ENCODE measurements around the gene GPR162. TPM values are rescaled to one million over a fixed set of nuclear protein-coding genes. Genes with fewer than 3 reads are reported as not detected.

GPR162 gene
- total RNA-seq, 1 experiment from 2014 or later: 18.3 TPM

DNA sequence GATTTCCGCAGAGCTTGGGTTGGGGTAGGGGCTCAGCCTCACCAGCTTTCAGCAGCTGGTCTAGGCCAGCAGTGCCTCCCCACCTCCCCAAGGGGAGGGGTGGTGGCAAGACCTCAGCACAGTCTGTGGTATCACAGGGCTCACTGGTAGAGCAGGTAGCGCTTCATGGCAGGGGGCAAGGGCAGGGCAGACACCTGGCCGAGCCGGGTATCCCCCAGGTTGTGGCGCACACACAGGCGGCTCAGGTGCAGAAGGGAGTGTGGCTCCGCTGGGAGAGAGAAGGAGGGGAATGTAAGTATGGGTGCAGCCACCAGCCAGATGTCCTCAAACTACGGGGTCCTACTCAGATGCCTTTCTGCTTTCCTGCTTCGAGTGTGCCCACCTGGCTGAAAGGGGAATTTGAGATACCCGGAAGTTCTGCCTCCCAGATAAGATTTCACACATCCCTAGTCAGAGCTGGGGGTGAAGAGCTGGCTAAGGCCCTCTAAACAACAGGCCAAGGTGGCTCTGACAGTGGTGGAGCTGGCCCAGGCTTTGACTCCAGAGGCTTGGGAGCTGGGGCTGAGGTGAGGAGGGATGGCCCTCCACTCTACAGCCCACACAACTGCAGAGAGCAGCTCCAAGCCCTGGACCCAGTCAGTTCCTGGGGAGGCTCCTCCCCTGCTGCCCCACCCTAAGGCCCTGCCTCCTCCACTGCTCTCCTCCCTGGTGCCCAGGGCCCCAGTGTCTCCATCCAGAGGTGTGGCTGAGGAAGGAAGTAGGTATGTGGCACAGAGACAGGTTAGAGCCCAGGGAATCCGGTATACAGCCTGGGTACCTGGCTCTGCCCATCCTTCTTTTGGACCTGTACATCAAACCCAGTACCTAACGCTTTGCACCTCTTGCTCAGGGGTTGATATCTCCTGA is 49.7 kb downstream of the GPR162 start:
- H3K4me3 ChIP-seq (ENCODE audit: low read depth, low read length, poor library complexity, severe bottlenecking): peak overlapping the region; percentile 75
- intact Hi-C loops (cut with micrococcal nuclease; ENCODE audit: unreplicated experiment): loop anchor here (5.0 kb wide), 2 partner anchors 66 to 241 kb away; no protein-coding TSS in a partner anchor
- peak; percentile 38 for DNase-seq (ENCODE audit: low spot score)
- peak overlapping the region; percentile 74 for H3K27ac ChIP-seq (ENCODE audit: low read depth, low read length, poor library complexity, severe bottlenecking)
- ChIA-PET POLR2A (ENCODE audit: low non-redundant PET) (interaction anchor here (0.6 to 0.7 kb wide), 3 partner anchors 65 to 72 kb away, joined by 3 to 4 read pairs (median 4); partner anchors contain the start of genes C12orf57 and RNU7-1), CTCF (interaction anchor here (1.1 to 2.3 kb wide), 3 partner anchors 11 to 20 kb away, joined by 4 to 13 read pairs (median 10); partner anchors contain the start of genes CDCA3 and USP5)
- no peaks in the 10 kb centered on the region for H3K27me3 ChIP-seq (replicated peaks; ENCODE audit: insufficient read depth, low read depth, low read length, poor library complexity)
- peaks cover 34% of the 10 kb centered on the region for H3K36me3 ChIP-seq (ENCODE audit: insufficient read depth, low read length, poor library complexity, severe bottlenecking)
- H3K4me1 ChIP-seq (ENCODE audit: insufficient read depth, low read length, poor library complexity, severe bottlenecking): peaks cover 31% of the 10 kb centered on the region
- BruUV-seq (replicated peaks): no TSS peak
- H3K9me3 ChIP-seq (ENCODE audit: low read depth, low read length, poor library complexity, severe bottlenecking): no peaks in the 10 kb centered on the region
- TF ChIP-seq EZH2 (IDR thresholded peaks at IDR 0.05; ENCODE audit: borderline replicate concordance, low read depth, low read length, poor library complexity, severe bottlenecking): no peak
- TF ChIP-seq, protein P1, sequence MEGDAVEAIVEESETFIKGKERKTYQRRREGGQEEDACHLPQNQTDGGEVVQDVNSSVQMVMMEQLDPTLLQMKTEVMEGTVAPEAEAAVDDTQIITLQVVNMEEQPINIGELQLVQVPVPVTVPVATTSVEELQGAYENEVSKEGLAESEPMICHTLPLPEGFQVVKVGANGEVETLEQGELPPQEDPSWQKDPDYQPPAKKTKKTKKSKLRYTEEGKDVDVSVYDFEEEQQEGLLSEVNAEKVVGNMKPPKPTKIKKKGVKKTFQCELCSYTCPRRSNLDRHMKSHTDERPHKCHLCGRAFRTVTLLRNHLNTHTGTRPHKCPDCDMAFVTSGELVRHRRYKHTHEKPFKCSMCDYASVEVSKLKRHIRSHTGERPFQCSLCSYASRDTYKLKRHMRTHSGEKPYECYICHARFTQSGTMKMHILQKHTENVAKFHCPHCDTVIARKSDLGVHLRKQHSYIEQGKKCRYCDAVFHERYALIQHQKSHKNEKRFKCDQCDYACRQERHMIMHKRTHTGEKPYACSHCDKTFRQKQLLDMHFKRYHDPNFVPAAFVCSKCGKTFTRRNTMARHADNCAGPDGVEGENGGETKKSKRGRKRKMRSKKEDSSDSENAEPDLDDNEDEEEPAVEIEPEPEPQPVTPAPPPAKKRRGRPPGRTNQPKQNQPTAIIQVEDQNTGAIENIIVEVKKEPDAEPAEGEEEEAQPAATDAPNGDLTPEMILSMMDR (conservative IDR thresholded peaks at IDR 0.05; ENCODE audit: low read depth, low read length): no peak

DNA sequence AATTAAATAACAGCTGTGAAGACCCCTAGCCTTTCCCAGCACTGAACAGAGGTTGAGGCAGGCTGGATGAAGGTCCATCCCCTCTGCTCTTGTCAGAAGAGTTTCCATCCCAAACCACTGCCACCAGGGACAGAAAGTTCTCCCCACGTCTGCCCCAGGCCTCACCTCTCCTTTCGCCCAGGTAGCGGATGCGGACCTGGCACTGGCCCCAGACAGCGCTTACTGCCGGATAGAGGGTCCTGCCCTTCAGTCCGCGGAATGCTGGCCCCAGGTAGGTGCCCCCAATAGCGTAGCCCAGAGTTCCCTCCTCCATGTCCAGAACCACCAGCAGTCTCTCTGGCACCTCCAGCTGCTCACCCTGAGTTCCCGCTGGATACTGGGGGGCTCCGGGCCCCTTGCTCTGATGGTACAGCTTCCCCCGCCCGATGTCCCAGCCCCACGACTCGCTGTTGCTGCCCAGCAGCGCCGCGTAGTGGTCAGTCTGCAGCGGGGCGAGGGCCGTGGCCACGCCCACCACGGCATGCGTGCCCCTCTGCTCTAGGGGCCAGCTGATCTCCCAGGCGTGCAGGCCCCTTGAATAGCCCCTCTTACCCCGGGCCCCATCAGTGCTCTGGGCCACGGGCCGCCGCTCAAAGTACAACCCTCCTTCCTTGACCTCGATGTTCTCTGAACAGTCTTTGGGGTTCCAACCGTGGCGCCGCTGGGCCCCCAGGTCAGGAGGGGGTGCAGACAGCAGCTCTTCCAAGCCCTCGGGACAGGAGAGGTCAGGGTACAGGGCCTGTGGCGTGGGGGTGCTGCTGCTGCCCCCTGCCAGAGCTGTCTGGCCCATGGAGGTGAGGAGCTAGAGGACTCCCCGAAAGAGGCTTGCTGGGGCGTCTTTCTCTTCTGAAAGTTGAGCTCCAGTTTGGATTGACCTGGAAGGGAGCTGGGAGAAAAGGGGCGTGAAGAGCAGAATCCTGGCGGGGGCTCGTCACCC is 50.7 kb downstream of the GPR162 start:
- CTCF ChIA-PET: interaction anchor here (0.6 to 2.3 kb wide), 12 partner anchors 10 to 118 kb away, joined by 3 to 13 read pairs (median 4); partner anchors contain the start of genes CDCA3, ENO2 and USP5
- Histone ChIP-seq H3K36me3 (ENCODE audit: insufficient read depth, low read length, poor library complexity, severe bottlenecking) (peaks cover 34% of the 10 kb centered on the region), H3K4me3 (ENCODE audit: low read depth, low read length, poor library complexity, severe bottlenecking) (peak overlapping the region; percentile 75), H3K27ac (ENCODE audit: low read depth, low read length, poor library complexity, severe bottlenecking) (peak overlapping the region; percentile 74), H3K9me3 (ENCODE audit: low read depth, low read length, poor library complexity, severe bottlenecking) (no peaks in the 10 kb centered on the region), H3K27me3 (replicated peaks; ENCODE audit: insufficient read depth, low read depth, low read length, poor library complexity) (no peaks in the 10 kb centered on the region), H3K4me1 (ENCODE audit: insufficient read depth, low read length, poor library complexity, severe bottlenecking) (peaks cover 23% of the 10 kb centered on the region)
- no peak for TF ChIP-seq EZH2 (IDR thresholded peaks at IDR 0.05; ENCODE audit: borderline replicate concordance, low read depth, low read length, poor library complexity, severe bottlenecking)
- TF ChIP-seq, protein P1 (conservative IDR thresholded peaks at IDR 0.05; ENCODE audit: low read depth, low read length): peak; percentile 97
- BruUV-seq (replicated peaks): TSS peak; percentile 66
- POLR2A ChIA-PET (ENCODE audit: low non-redundant PET): interaction anchor here (0.5 to 0.7 kb wide), 4 partner anchors 19 to 236 kb away, joined by 3 to 10 read pairs (median 3); partner anchors contain the start of gene ZNF384
- peak; percentile 90 for DNase-seq (ENCODE audit: low spot score)
- intact Hi-C loops (cut with micrococcal nuclease; ENCODE audit: unreplicated experiment): loop anchor here (2.0 to 5.0 kb wide), 4 partner anchors 18 to 240 kb away; partner anchors contain the start of gene LRRC23

Measured in A673 (cell line).